ENCODE measurements around the gene IRF1.

- TF ChIP-seq BHLHE40 (IDR thresholded peaks at IDR 0.05; ENCODE audit: low read depth, low read length) (no peak), POLR2A (IDR thresholded peaks at IDR 0.05; ENCODE audit: low read depth, low read length) (no peak), MAZ (IDR thresholded peaks at IDR 0.05; ENCODE audit: borderline replicate concordance, low read depth, low read length) (no peak), USF2 (IDR thresholded peaks at IDR 0.05; ENCODE audit: low read depth, low read length) (no peak), CHD1 (IDR thresholded peaks at IDR 0.05; ENCODE audit: low read depth, low read length) (no peak), NFE2L2 (IDR thresholded peaks at IDR 0.05; ENCODE audit: low read depth, low read length) (no peak), CEBPB (IDR thresholded peaks at IDR 0.05; ENCODE audit: low read depth, low read length) (no peak), RAD21 (IDR thresholded peaks at IDR 0.05; ENCODE audit: low read length) (no peak), ELK1 (IDR thresholded peaks at IDR 0.05; ENCODE audit: borderline replicate concordance, low read depth, low read length) (no peak), SMC3 (IDR thresholded peaks at IDR 0.05; ENCODE audit: low read depth, low read length) (no peak)
- TF ChIP-seq, protein P1, sequence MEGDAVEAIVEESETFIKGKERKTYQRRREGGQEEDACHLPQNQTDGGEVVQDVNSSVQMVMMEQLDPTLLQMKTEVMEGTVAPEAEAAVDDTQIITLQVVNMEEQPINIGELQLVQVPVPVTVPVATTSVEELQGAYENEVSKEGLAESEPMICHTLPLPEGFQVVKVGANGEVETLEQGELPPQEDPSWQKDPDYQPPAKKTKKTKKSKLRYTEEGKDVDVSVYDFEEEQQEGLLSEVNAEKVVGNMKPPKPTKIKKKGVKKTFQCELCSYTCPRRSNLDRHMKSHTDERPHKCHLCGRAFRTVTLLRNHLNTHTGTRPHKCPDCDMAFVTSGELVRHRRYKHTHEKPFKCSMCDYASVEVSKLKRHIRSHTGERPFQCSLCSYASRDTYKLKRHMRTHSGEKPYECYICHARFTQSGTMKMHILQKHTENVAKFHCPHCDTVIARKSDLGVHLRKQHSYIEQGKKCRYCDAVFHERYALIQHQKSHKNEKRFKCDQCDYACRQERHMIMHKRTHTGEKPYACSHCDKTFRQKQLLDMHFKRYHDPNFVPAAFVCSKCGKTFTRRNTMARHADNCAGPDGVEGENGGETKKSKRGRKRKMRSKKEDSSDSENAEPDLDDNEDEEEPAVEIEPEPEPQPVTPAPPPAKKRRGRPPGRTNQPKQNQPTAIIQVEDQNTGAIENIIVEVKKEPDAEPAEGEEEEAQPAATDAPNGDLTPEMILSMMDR (conservative IDR thresholded peaks at IDR 0.05; ENCODE audit: low read depth, low read length): no peak
Measured at GRCh38 chr5:132445640-132445923, 45.0 kb downstream of the IRF1 start.
